Osteocyte (in vitro differentiated cells): ENCODE results near the gene CTNNBIP1. TPM values are rescaled to one million over a fixed set of nuclear protein-coding genes. Genes with fewer than 3 reads are reported as not detected.
A peak's percentile ranks its signal among the peaks of the same experiment; 100 is the strongest.

Experiments used
- DNase-seq: peaks from one replicate; pipeline ENCODE4 v3.0.0; 2021; ENCODE audit warnings: mixed read lengths; ENCODE audit not compliant: unreplicated experiment; ENCODE audit errors: extremely low spot score
- H3K27ac Mint-ChIP-seq: one replicate; pipeline ENCODE4 v1.8.0; 2021; ENCODE audit warnings: mild to moderate bottlenecking, mixed read lengths; ENCODE audit not compliant: unreplicated experiment
- H3K27me3 Mint-ChIP-seq: one replicate; pipeline ENCODE4 v1.8.0; 2021; ENCODE audit warnings: mixed read lengths; ENCODE audit not compliant: unreplicated experiment
- H3K36me3 Mint-ChIP-seq: one replicate; pipeline ENCODE4 v1.8.0; 2021; ENCODE audit warnings: mixed read lengths; ENCODE audit not compliant: unreplicated experiment
- H3K4me1 Mint-ChIP-seq: one replicate; pipeline ENCODE4 v1.8.0; 2021; ENCODE audit warnings: mixed read lengths; ENCODE audit not compliant: unreplicated experiment
- H3K4me3 Mint-ChIP-seq: one replicate; pipeline ENCODE4 v1.8.0; 2021; ENCODE audit warnings: mild to moderate bottlenecking, moderate library complexity, mixed read lengths; ENCODE audit not compliant: unreplicated experiment
- H3K9me3 Mint-ChIP-seq: one replicate; pipeline ENCODE4 v1.8.0; 2021; ENCODE audit warnings: mixed read lengths; ENCODE audit not compliant: unreplicated experiment
- CTCF ChIP-seq: fragments of 200-600 bp; sonication (generic); IDR thresholded peaks from 2 replicates; pipeline ENCODE4 v1.5.0; 2021; ENCODE audit warnings: antibody characterized with exemption, mild to moderate bottlenecking, moderate library complexity
- total RNA-seq: library from RNA; stranded (reverse); gene quantifications from 2 replicates; pipeline ENCODE4 v1.2.1, GENCODE V29; 2021

The CTNNBIP1 gene
- total RNA-seq, 1 donor from 2014 or later, result 27.6 TPM

DNA sequence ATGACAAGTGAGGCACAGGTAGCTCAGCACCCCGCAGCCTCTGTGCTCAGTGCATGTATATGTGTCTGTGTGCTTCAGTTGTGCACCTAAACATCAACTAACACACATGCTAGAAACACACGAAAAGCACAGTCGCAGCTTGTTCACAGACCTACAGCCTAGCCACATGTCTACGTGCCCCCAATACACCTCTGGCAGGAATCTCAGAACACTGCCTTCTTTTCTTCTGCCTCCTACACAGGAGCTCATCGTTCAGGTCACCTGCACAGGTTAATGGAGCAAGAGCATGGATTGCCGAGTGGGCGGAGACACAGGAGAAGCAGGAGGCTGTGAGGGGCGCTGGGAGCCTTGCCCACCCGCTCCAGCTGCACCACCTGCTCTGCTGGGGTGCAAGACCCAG lies 31.7 kb downstream of the CTNNBIP1 start:
- no peak for DNase-seq
- Mint-ChIP-seq H3K27ac (no peak overlapping the region), H3K4me1 (peaks cover 20% of the 10 kb centered on the region), H3K27me3 (no peaks in the 10 kb centered on the region), H3K36me3 (peaks cover 2% of the 10 kb centered on the region), H3K9me3 (no peaks in the 10 kb centered on the region), H3K4me3 (no peak overlapping the region)
- TF ChIP-seq CTCF, result no peak

- no peak overlapping the region for H3K27ac Mint-ChIP-seq
- H3K4me1 Mint-ChIP-seq, result peaks cover 20% of the 10 kb centered on the region
- TF ChIP-seq CTCF, result no peak
- DNase-seq, result no peak
- no peak overlapping the region for H3K4me3 Mint-ChIP-seq
- H3K36me3 Mint-ChIP-seq, result peaks cover 2% of the 10 kb centered on the region
- H3K27me3 Mint-ChIP-seq, result no peaks in the 10 kb centered on the region
- no peaks in the 10 kb centered on the region for H3K9me3 Mint-ChIP-seq
Observed at GRCh38 chr1:9877962-9878361, 32.1 kb downstream of the CTNNBIP1 start.

GRCh38 chr1:9875636-9876000 lies 34.5 kb downstream of the CTNNBIP1 start:
- DNase-seq, result no peak
- Mint-ChIP-seq H3K9me3 (no peaks in the 10 kb centered on the region), H3K36me3 (no peaks in the 10 kb centered on the region), H3K27ac (no peak overlapping the region), H3K27me3 (no peaks in the 10 kb centered on the region), H3K4me1 (peaks cover 4% of the 10 kb centered on the region), H3K4me3 (no peak overlapping the region)
- TF ChIP-seq CTCF, result no peak

DNA sequence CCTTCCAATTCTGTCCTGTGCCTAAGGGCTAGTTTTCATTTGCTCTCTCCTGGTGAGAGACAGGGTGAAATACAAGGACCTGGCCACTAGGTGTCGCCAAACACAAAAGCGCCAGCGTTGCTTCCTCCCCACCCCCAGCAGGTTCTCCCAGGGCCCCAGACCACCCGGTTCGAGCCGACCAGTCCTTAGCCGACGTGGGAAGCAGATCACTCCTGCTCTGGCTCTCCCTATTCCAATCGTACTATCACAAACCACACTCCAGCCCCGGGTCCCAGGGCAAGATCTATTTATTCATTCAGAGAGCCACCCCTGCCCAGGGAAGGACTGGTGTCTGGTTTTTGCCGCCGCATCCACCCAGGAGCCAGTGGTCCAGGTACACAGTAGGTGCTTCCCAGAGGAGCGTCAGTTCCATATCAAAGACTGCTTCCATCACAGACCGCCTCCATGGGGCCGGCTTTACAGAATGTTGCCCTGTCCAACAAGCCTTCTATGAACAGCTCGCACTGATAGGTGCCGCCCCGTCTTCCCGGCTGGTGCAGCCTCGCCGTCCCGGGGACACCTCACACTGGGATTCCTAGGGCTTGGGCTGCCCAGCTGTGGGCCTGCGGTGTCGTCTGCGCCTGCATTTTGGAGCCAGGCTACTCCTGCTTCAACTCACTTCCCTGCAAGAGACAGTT lies 35.0 kb downstream of the CTNNBIP1 start:
- Mint-ChIP-seq H3K27ac (no peak overlapping the region), H3K4me3 (peak overlapping the region; percentile 27), H3K27me3 (no peaks in the 10 kb centered on the region), H3K9me3 (no peaks in the 10 kb centered on the region), H3K36me3 (no peaks in the 10 kb centered on the region), H3K4me1 (peaks cover 4% of the 10 kb centered on the region)
- DNase-seq, result peak; percentile 90
- peak; percentile 94 for TF ChIP-seq CTCF

DNA sequence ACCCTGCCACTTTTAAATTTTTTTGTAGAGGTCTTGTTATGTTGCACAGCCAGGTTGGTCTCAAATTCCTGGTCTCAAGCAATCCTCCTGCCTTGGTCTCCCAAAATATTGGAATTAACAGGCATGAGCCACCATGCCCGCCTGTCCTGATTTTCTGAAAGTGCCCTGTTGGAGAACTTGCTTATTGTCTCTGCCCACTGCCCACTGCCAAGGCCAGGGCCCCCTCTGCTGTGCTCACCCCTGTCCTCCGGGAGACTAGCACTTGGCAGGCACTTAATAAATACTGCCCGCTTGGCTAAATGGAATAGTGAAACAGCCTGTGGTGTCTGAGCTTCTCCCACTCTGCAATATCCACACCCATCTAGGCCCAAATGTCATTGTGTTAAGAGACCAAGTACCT lies 35.7 kb downstream of the CTNNBIP1 start:
- no peak for DNase-seq
- H3K27me3 Mint-ChIP-seq, result no peaks in the 10 kb centered on the region
- no peak for TF ChIP-seq CTCF
- H3K4me1 Mint-ChIP-seq, result peaks cover 4% of the 10 kb centered on the region
- H3K27ac Mint-ChIP-seq, result no peak overlapping the region
- no peak overlapping the region for H3K4me3 Mint-ChIP-seq
- H3K36me3 Mint-ChIP-seq, result no peaks in the 10 kb centered on the region
- no peaks in the 10 kb centered on the region for H3K9me3 Mint-ChIP-seq
